Measurements from ENCODE around the gene TPPP3.

The TPPP3 gene

DNA sequence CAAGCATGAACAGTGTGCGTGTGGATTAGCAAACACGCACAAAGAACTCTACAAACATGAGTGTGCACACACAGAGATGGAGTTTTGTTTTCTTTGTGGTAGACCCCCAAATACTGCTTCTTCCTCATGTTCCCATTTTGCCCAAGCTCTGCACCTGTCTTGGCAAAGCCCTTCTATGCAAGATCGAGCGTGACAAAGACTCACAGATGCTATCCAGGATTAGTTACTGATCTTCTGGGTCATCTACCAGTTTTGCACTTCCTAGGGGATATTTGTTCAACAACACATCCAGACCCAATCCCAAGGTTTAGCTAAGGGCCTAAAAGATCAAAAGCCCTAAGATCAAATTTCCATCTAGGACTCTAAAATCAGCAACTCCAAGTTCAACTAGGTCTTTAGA is 50.7 kb downstream of the TPPP3 start:
- DNase-seq (ENCODE audit: low spot score): no peak

DNA sequence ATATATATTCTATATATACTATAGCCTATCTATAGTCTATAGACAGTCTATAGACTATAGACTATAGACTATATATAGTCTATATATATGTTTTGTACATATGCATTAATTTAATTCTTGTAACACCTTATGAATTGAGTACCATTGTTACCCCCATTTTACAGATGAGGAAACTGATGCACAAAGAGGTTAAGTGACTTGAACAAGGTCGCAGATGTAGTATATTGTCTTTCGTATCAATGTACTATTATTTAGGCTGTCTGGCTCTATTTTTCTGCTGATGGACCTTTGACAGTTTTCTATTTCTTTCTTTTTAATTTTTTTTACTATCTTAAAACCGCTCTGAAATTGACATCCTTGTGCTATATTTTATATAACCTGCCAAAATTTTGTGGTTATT is 52.0 kb downstream of the TPPP3 start:
- no peak for DNase-seq (ENCODE audit: low spot score)

Data from COLO829 (cell line).